T-cell (primary cell): Measurements from ENCODE around the gene MIS12. TPM values are rescaled to one million over a fixed set of nuclear protein-coding genes. Genes with fewer than 3 reads are reported as not detected.

Source experiments
- total RNA-seq, 35 experiments: library from RNA in 6 of 35; stranded (reverse) in 6 of 35; fragments of 120-200 nt in 1 of 35; gene quantifications; one replicate each; pipeline versions ENCODE4 v1.2.1 to v1.2.4 and lab custom pipeline; 2013 to 2026

The MIS12 gene
- total RNA-seq, 5 donors from 2014 or later (not counting 1 experiment from before 2014, with no cell fraction given): 18.0 to 35.9 (median 33.8) TPM

Other genes with a start within 250 kb of the MIS12 start
- 10 to 100 TPM; 39.1 to 48.1 (median 47.7) TPM for gene RABEP1, start 204.3 kb upstream of the MIS12 start, total RNA-seq
- gene NUP88, start 66.9 kb upstream of the MIS12 start, total RNA-seq: 100 to 1,000 TPM in 2 of 5 donors, 10 to 100 TPM in 3; 88.2 to 124 (median 99.7) TPM
- 10 to 100 TPM; 61.5 to 81.0 (median 67.7) TPM for gene RPAIN, start 66.4 kb upstream of the MIS12 start, total RNA-seq
- gene C1QBP, start 47.4 kb upstream of the MIS12 start, total RNA-seq: 100 to 1,000 TPM in 2 of 5 donors, 10 to 100 TPM in 3; 60.1 to 102 (median 93.5) TPM
- 10 to 100 TPM in 3 of 5 donors, 1 to 10 TPM in 2; 7.5 to 13.6 (median 12.0) TPM for gene DHX33, start 17.6 kb upstream of the MIS12 start, total RNA-seq
- gene DERL2, start 388 bp upstream of the MIS12 start, total RNA-seq: 10 to 100 TPM; 58.2 to 73.9 (median 64.0) TPM
- gene NLRP1, start 97.9 kb downstream of the MIS12 start, total RNA-seq: 100 to 1,000 TPM; 233 to 317 (median 243) TPM